GM04504 (cell line): Measurements from ENCODE around the gene ZNF280D.
"Not testable (repeated sequence)": the region's sequence is repeated elsewhere in the genome, so short reads cannot be mapped to it uniquely, and the experiment has no call there.

Experiments used
- DNase-seq: peaks from one replicate; pipeline ENCODE4 v3.0.0-alpha.2; 2012; ENCODE audit warnings: low read depth

Gene ZNF280D

DNA sequence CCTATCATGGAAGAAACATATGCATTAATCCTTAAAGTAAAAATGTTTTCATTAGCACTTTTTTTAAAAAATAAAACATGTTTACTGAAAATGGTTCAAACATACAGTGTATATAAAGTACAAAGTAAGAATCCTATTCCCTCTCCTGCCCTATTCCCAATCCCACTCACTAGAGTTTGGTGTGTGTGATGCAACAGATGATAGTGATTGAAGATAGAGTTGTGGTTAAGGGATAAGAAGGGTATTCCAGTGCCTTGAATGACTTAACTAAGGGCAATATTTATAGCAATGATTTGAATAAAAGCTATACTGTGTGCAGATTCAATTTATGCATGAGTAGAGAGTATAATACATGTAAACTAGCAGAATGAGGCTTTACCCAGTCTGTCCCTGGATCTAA lies 18.1 kb downstream of the ZNF280D start:
- DNase-seq = no peak

DNA sequence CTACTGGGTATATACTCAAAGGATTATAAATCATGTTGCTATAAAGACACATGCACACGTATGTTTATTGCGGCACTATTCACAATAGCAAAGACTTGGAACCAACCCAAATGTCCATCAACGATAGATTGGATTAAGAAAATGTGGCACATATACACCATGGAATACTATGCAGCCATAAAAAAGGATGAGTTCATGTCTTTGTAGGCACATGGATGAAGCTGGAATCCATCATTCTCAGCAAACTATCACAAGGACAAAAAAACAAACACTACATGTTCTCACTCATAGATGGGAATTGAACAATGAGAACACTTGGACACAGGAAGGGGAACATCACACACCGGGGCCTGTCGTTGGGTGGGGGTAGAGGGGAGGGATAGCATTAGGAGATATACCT lies 23.8 kb downstream of the ZNF280D start:
- DNase-seq = not testable (repeated sequence)

DNA sequence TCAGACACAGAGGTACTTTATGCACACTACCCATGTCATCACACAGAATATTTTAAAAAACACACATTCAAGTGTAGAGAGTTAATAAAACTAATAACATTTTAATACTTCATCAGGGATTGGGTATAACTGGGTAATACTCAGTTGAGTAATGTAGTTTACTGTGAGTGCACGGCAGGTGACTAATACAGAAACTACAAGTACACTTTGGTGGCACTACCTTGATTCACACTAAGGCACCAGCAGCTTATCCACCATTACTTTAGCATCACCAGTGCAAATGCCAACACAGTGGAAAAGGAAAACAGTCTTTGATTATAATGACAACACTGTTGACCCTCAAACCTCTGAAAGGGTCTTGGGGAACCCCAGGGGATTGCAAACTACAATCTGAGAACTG lies 33.6 kb downstream of the ZNF280D start:
- no peak for DNase-seq

DNA sequence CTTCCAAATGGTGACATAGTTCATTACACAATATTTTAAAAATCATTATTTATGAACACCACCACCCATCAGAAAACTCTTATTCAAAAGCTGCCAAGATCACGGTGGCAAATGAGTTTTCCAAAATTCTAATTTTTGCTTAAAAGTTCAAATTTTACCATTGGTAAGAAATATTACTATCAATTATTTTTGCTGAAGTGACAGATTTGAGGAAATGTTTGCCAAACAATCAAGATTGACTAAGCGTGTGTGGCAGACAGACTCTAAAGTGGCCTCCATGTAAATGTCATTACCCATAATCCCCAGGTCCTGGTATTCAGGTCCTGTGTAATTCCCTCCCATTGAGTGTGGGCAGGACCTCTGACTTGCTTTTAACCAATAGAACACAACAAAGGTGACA lies 35.0 kb downstream of the ZNF280D start:
- no peak for DNase-seq

DNA sequence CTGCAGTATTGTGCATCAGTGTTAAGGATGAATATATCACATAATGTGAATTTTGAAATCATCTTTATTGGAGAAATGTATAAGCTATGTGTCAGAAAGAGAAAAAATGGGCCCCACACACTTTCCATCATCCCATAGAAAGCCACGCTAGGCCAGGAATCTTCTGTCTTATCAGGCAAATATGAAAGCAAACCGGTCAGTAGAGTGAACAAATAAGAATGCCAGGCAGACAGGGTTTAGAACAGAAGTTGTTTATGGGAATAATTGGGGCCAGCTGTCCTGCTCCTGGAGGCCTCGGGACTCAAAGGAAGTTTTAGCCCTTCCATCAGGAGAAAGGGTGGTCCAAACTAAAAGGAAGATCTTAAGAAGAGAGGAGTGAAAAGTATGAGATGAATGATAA lies 39.5 kb downstream of the ZNF280D start:
- DNase-seq = peak; percentile 17

DNA sequence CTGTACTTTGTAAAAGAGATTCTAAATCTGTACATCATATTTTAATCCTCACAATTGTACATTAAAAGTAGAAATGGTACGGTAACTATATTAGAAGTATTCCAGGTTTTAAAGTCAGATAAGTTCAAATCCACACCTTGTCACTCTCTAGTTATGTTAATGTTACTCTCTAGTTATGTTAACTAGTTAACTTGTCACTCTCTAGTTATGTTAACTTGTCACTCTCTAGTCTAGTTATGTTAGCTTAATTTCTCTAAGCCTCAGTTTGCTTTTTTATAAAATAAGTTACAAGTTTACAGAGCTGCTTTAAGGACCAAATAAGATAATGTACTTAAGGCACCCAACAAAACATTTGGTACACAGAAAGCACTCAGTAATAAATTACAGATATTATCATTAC lies 42.6 kb downstream of the ZNF280D start:
- DNase-seq = no peak

DNA sequence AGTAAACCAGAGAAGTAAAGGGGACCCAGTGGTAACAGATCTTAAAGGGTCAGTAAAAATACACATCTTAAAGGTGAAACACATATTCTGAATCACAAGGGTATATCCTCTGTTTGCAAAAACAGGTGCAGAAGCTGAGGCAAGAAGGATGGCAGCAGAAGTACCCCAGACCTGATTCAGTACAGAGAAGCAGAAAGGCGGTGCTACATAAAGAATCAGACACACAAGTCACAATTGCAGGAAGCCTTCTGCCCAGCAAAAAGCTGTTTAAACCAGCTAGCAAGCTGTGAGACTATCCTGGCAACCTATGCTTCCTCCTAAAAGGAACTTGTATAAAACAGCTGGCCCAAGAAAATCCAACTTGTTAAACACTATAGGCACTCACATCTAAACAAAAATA lies 49.4 kb downstream of the ZNF280D start:
- no peak for DNase-seq

DNA sequence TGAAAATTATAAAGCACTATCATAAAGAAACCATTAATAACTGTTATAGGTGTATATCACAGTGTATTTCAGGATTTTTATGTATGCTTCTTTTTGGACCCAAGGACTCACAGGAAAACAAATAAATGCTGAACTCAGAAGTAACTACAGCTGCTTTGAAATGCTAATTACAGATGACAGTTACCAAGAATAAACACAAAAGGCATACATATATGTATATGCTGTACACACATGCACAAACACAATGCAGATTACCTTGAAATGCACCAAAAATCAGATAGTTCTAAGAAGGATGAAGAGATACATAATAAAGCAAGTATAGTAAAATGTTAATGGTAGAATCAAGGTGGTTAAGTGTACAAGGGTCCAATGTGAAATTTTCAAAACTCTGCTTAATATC lies 52.2 kb downstream of the ZNF280D start:
- DNase-seq = no peak

DNA sequence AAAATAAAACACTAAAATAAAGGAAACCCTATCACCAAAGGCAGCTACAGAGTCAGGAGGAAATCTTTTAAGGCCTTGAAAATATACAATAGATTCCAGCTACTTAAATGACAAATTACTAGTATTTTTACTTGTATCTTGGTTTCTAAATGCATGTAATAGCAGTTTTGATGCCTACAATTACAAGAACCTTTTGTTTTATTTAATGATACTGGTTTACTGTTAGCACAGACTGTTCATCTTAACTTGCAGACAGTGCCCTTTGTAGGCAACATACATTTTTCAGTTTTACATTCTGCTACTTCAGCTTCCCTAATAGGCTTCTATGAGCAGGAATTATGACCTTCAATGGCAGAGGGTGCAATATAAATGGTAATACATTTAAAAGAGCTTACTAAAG lies 54.1 kb downstream of the ZNF280D start:
- no peak for DNase-seq

DNA sequence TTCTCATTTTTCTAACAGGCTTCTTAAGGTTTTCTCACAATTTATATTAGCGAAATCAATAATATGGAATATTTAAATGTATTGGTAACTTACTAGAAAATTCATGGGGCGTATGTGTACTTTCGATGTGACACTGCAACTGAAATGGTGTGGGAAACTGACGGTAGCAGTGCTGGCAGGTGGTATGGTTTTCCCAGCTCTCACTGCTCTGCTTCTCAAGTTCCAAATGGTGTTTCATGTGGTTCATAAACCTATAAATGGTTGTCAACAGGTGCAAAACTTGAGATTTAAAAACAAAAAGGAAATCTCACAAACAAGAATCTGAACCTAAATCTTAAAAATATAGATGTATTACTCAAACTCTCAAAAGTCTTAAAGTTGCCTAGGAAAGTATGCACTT lies 54.7 kb downstream of the ZNF280D start:
- no peak for DNase-seq

DNA sequence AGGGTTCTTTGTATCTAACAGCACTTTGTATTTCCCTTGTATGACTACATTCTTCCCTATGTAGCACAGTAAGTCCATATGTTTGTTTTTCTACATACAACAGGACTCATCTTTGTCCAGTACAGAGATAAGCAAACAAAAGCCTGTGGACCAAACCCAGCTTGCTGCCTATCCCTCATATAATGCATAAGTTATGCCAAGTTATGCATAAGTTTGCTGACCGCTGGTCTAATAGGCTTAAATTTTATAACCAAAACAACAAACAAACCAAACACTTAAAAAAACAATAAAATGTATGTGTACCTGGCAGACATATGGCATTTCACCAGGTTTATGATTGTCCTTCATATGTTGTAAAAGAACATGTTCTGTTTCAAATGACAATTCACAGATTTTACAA lies 56.0 kb downstream of the ZNF280D start:
- DNase-seq = no peak

DNA sequence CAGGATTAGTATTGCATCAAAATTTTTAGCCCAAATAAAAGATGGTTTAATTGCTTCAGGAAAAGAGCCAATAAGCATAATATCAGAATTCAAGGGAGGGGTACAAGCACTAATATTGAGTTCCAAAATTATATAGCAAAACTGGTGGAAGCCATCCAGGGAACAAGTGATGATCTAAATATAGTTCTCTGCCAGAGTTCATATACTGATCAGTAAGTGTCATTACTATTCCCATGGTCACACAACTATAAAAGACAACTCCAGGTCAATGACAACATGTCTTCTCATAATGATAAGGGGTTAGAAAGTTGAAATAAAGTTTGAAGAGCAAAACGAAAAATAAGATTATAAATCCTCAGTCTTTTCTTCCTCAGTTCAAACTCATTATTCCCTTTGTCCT lies 57.4 kb downstream of the ZNF280D start:
- DNase-seq = no peak

DNA sequence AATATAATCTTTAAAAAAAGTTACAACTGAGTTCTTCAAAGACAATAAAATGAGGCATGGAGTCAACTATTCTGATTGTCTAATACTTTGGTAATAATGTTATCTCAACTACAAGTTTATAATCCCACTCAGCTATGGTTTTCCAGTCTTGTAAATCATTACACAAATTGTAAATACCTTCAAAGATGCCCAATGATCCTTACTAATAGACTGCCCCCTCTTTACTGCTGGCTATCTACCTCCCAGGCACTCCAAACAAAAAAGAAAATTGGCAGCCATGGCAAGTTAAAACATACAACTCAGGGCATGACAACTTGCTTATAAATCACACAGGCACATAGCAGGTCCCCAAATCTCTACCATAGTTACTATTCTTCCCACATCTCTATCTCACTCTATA lies 58.5 kb downstream of the ZNF280D start:
- no peak for DNase-seq

DNA sequence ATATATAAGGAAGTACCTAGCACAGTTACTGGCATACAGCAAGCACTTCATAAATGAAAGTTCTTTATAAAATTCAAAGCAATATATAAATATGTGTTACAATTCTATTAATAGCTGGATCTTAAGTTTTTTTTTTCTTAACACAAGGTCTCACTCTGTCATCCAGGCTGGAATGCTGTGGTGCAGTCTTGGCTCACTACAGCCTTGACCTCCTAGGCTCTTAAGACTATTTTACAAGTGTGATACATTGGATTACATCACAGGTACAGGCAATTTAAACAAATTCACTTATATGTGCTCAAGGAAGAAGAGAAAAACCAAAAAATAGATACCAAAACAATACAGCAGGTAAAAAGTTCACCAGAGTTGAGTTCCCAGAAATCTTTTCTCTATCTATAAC lies 60.6 kb downstream of the ZNF280D start:
- DNase-seq = peak; percentile 17

DNA sequence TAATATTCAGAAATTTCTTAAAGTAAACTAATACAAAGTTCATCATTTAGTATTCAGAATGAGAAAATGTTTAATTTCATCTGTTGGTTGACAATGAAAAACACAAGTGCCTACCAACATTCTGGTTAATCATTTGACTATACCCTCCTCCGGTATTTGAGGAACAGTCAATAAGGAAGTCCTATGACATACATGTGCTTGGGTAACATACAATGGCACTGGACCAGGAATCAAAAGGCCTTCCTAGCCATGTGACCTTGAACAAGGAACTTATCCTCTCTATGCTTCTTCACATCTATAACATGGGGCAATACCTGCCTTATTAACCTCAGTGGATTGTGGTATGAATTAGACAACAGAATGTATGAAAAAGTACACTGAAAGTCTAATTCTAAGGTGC lies 65.8 kb downstream of the ZNF280D start:
- DNase-seq = no peak

DNA sequence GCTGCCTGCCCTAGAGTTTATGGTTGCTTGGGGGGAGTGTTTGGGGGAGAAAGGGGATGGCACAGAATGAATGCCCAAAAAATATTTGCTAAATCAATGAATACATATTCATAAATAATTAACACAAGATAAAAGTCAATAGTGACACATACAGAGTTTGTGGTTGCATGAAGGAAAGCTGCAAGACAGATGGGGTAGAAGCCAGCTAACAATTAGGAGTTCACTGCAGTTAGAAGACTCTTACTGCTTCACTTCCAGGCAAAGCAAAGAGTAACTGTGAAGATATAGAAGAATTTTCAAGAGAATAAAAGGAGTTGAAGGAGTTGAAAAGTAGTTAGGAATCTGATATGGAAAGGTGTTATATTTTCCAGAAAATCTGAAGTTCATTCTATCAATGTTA lies 72.4 kb downstream of the ZNF280D start:
- no peak for DNase-seq

DNA sequence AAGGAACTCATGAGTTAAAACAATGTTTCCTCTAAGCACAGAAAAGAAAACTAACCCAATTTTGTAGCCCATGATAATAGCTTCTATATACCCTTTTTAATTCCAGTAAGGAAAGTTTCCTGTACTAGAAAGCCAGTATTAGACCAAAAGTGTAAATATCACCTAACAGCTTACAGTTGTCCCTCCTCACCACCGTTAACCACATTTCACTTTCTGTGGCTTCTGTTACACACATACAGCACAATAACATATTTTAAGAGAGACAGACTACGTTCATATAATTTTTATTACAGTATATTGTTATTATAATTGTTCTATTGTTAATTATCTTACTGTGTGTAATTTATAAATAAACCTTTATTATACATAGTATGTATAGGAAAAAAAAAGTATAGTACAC lies 74.1 kb downstream of the ZNF280D start:
- DNase-seq = no peak

DNA sequence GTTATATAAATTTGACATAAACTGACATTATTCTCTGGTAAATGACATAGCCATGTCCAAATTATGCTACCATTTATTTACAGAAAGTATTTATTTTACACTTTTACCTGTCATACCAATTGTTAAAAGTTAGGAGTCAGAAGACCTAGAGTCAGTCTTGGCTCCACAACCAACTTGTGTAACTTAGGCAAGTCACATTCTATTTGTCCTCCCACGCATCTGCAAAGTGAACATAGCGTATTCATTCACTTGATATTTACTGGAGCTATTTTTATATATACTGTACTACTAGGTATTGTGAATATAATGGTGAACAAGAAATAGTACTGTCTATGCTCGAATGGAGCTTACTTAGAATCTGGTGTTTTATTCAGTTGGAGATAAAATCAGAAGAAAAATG lies 78.7 kb downstream of the ZNF280D start:
- no peak for DNase-seq

DNA sequence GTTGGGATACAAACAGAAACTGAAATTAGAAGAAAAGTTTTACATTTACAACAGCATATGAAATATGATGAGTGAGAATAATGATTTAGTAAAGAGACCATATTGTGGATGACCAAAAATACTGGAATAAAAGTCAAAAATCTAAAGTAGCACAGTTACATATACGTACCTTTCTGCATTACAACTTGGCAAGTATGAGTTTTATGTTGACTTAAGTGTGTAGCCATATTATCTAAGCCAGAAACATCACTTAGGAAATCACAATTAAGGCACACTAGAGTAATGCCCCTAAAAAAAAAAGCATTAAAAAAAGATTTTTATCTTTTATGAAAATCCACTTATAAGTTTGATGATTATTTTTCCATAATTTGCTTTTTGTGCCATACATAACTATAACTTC lies 79.1 kb downstream of the ZNF280D start:
- no peak for DNase-seq

DNA sequence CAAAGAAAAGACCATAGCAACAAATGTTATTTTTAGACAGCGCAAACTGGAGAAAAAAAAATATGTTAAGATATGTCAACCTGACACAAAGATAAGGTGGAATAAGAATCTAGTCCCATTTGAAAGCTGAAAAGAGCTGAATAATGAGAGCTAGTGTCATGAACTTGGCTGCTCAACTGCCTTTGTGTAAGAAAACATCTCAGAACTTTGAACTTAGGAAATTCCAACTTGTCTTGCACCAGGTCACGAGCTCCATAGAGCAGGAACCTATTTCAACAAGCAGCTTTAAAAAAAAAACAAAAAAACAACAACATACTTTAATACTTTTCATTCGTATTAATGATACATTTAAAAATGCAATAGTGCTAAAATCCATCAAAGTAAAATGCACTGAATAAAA lies 79.5 kb downstream of the ZNF280D start:
- DNase-seq = no peak

DNA sequence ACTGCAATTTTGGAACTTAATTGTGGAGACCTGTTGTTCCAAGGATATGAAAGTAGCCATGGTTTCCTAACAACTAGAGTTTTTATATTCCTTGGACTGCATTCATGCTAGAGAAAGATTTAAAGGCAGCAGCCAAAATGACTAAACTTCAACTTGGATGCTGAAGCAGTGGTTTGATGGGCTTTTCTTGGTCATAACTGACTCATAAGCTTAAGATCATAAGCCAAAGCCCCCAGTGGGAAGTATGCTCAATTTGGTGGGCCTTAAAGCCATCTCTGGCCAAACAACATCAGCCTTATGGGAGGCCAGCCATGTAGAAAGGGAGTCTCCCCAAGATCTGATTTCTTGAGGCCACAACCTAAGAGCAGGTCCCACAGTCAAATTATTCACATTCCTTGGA lies 80.2 kb downstream of the ZNF280D start:
- no peak for DNase-seq

DNA sequence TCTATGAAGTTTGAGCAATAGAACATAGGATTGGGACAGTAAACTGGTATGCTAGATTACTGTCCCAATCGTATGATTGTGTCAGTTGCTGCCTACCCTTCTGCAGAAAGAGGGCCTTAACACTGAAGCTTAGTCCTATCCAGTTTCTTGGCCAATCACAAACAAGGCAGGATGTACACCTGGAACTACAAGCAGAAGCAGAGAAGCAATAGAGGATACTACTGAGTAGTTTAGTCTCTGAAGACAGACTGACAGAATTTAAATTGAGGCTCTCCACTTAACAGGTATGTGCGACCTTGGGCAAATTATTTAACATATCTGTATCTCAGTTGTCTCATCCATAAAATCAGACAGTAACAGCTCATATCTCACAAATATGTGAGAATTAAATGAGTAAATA lies 85.0 kb downstream of the ZNF280D start:
- DNase-seq = no peak

DNA sequence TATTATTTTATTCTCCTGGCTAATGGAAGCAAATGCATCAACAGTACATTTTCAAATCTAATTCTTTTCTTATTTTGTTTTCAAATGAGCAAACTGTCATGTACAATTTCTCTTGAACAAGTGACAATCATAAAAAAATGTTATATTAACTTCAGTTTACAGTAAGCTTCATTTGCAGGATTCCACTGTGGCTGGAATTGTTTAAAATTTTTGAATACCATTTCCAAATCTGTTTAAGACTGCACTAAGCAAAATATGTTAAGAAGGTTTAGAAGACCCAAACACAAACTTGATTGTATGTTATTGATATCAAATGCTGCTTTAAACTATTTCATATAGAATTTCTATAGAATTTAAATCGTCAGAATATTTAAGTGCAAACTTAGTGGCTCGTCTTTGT lies 92.8 kb downstream of the ZNF280D start:
- no peak for DNase-seq

DNA sequence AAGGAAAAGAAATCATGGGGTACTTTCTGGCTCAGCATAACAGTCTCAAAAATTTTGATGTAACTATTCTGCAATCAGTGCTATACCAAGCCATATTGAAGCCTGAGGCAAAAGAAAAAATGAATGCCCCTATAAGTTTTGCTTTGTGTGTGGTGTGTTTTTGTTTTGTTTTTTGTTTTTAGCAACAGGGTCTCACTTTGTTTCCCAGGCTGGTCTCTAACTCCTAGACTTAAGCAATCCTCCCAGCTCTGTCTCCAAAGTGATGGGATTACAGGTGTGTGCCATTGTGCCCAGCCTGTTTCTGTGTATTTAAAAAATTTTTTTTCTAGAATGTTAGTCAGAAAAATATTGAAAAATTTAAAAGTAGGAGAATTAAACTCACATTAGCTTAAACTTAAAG lies 93.2 kb downstream of the ZNF280D start:
- no peak for DNase-seq

DNA sequence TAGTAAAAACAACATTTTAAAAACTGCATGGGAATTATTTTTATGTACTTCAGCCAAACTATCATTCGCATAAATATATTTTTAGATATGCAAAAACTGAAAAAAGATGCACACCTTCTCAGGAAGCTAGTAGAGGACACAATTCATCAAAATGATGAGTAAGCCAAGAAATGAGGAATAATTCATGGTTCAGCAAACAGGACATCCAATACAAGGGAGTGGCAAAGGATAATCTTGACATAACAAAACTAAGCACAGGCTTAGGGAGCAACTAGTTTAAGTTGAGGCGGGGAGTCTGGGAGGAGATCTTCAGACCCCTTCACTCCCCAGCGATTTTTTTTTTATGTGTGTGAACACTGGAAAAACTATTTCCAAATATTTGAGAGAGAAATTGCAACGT lies 93.7 kb downstream of the ZNF280D start:
- no peak for DNase-seq
